ENCODE results near the gene TESMIN. TPM values are rescaled to one million over a fixed set of nuclear protein-coding genes. Genes with fewer than 3 reads are reported as not detected.

TESMIN gene
- total RNA-seq, 1 experiment from 2014 or later: 45.2 TPM

DNA sequence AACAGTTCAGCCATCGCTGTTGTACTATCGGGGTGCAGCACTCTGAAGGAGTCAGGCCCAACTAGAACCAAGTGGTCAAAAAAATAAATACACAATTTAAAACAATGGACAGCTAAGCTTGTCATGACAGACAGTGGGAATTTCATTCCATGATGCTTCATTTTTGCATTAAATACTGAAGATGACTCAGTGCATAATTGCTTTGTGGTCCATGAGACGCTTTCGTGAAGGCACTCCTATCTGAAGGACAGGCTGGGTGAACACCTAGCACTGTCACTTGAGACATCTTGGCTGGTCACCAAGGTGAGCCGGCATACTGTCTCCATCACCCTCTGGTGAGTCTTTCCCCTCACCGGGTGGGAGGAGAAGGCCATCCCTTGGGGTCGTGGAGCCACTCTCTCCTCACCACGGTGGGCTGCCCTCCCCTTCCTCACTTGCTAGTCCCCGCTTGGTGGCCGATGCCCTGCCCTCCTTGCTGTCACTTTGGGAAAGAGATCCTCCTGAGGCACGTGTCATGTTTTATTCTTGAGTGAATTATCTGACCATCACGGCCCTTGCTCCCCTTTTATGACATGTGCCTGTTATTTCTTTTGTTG, 4.9 kb upstream of the TESMIN start:
- no CpG with 5 or more reads among the region's 12 CpGs for WGBS (ENCODE audit: extremely low coverage, insufficient read length, low lambda C conversion rate)
- no peak for DNase-seq
- Histone ChIP-seq H3K4me1 (ENCODE audit: insufficient read depth, low read length) (no peaks in the 10 kb centered on the region; the same call in 1 of the 2 replicates), H4K5ac (ENCODE audit: insufficient read length, low read depth, low read length) (no peak overlapping the region), H3K79me1 (ENCODE audit: insufficient read depth, low read depth, low read length, poor library complexity, severe bottlenecking) (no peaks in the 10 kb centered on the region), H3K14ac (ENCODE audit: insufficient read depth, low read length) (no peak overlapping the region), H3T11ph (ENCODE audit: low read length) (no peak overlapping the region), H2AK5ac (ENCODE audit: insufficient read length, low read length) (no peak overlapping the region), H3K18ac (ENCODE audit: insufficient read length, low read depth, low read length) (no peak overlapping the region), H2BK20ac (ENCODE audit: low read depth, low read length, poor library complexity, severe bottlenecking) (no peak overlapping the region), H3K27ac (ENCODE audit: insufficient read length, low read depth, low read length) (no peak overlapping the region), H2BK120ac (ENCODE audit: low read depth, low read length, poor library complexity, severe bottlenecking) (no peak overlapping the region), H4K20me1 (ENCODE audit: control insufficient read depth, insufficient read depth, insufficient read length) (no peaks in the 10 kb centered on the region), H2BK15ac (ENCODE audit: low read depth, low read length) (no peak overlapping the region), H3K23me2 (ENCODE audit: insufficient read length, low read depth, low read length, poor library complexity, severe bottlenecking) (no peaks in the 10 kb centered on the region), H3K4me2 (ENCODE audit: insufficient read depth, insufficient read length, low read length) (no peak overlapping the region), H3K9ac (ENCODE audit: extremely low read depth, insufficient read length, low read length) (no peak overlapping the region), H3K79me2 (ENCODE audit: insufficient read depth, low read length) (no peaks in the 10 kb centered on the region), H3K56ac (ENCODE audit: insufficient read length, low read depth, low read length) (no peak overlapping the region), H2AFZ (ENCODE audit: low read length) (no peak overlapping the region), H2BK5ac (ENCODE audit: insufficient read length, low read length) (no peak overlapping the region), H3K27me3 (ENCODE audit: insufficient read depth, low read length) (no peaks in the 10 kb centered on the region), H4K91ac (ENCODE audit: insufficient read length, low read depth, low read length) (no peak overlapping the region), H4K8ac (replicated peaks; ENCODE audit: insufficient read length, low read depth, low read length) (no peak overlapping the region), H2BK12ac (ENCODE audit: insufficient read length, low read depth, low read length) (no peak overlapping the region), H3K9me3 (ENCODE audit: control insufficient read depth, low read depth, low read length) (no peaks in the 10 kb centered on the region), H3K23ac (ENCODE audit: insufficient read length, low read depth, low read length) (no peak overlapping the region), H3K4ac (ENCODE audit: low read depth, low read length) (no peak overlapping the region)
- TF ChIP-seq, protein P1, sequence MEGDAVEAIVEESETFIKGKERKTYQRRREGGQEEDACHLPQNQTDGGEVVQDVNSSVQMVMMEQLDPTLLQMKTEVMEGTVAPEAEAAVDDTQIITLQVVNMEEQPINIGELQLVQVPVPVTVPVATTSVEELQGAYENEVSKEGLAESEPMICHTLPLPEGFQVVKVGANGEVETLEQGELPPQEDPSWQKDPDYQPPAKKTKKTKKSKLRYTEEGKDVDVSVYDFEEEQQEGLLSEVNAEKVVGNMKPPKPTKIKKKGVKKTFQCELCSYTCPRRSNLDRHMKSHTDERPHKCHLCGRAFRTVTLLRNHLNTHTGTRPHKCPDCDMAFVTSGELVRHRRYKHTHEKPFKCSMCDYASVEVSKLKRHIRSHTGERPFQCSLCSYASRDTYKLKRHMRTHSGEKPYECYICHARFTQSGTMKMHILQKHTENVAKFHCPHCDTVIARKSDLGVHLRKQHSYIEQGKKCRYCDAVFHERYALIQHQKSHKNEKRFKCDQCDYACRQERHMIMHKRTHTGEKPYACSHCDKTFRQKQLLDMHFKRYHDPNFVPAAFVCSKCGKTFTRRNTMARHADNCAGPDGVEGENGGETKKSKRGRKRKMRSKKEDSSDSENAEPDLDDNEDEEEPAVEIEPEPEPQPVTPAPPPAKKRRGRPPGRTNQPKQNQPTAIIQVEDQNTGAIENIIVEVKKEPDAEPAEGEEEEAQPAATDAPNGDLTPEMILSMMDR (conservative IDR thresholded peaks at IDR 0.05): no peak
- Mint-ChIP-seq H3K36me3 (ENCODE audit: insufficient read depth in 1 of 3, low read depth in 3 of 3) (no peaks in the 10 kb centered on the region; a peak in 1 of 7 replicates), H3K27me3 (ENCODE audit: low read depth) (no peaks in the 10 kb centered on the region), H3K9me3 (no peaks in the 10 kb centered on the region; a peak in 1 of 5 replicates), H3K27ac (no peak overlapping the region), H3K4me3 (no peak overlapping the region), H3K4me1 (peaks cover 11 to 20% of the 10 kb centered on the region in 2 experiments)
